GM12878 (cell line): ENCODE results near the gene DOCK2. TPM values are rescaled to one million over a fixed set of nuclear protein-coding genes. Genes with fewer than 3 reads are reported as not detected.

Experiments used
- ATAC-seq: fragments of 200-7000 bp; cut with Tn5 transposase; 3 replicates; pipeline ENCODE4 v1.9.1; 2020; ENCODE audit warnings: mild to moderate bottlenecking, moderate library complexity
- BruUV-seq: library from RNA; stranded (reverse); fragments of 400-500 nt; replicated peaks from 2 replicates; lab custom pipeline; 2021; lab: Mats Ljungman, UMichigan
- CTCF ChIA-PET: fragments of 300-600 bp; sonication (Branson Sonifier 250); formaldehyde crosslinking; extraction: SDS; loops from one replicate; lab custom pipeline; 2021; ENCODE audit warnings: inconsistent platforms; lab: Yijun Ruan, JAX
- POLR2A ChIA-PET: fragments of 350-600 bp; formaldehyde crosslinking; extraction: SDS; loops from one replicate; lab custom pipeline; 2021; ENCODE audit warnings: inconsistent platforms; lab: Charles Lee
- RAD21 ChIA-PET: fragments of 300-600 bp; sonication (Branson Sonifier 250); formaldehyde crosslinking; loops from one replicate; lab custom pipeline; 2023; ENCODE audit warnings: antibody characterized with exemption; ENCODE audit not compliant: unreplicated experiment; lab: Charles Lee
- SMC1A ChIA-PET: fragments of 300-600 bp; sonication (Branson Sonifier 250); formaldehyde crosslinking; loops from one replicate; lab custom pipeline; 2023; ENCODE audit not compliant: unreplicated experiment, uncharacterized antibody; lab: Charles Lee
- DNase-seq: peaks from one replicate; pipeline ENCODE4 v3.0.0-alpha.2; 2011; ENCODE audit warnings: low read depth, low spot score
- FAIRE-seq: peaks from 3 replicates; lab custom pipeline; 2011; peaks lifted over from hg19 to GRCh38; lab: Jason Lieb, UNC
- H2AFZ ChIP-seq: 2 replicates; pipeline ENCODE4 v1.6.0; 2011; ENCODE audit warnings: low read depth, low read length, control low read depth; ENCODE audit not compliant: control insufficient read depth
- H3K27ac ChIP-seq: 2 replicates; pipeline ENCODE4 v1.5.1; 2011; ENCODE audit warnings: control low read depth; ENCODE audit not compliant: control insufficient read depth, insufficient read depth
- H3K27me3 ChIP-seq, 2 experiments: replicated peaks in 1 of 2; 2 replicates each; pipeline versions ENCODE4 v1.6.0 to v1.6.1; 2011; ENCODE audit warnings: low read length in 1 of 2; ENCODE audit not compliant: control insufficient read depth in 2 of 2, insufficient read depth in 2 of 2
- H3K36me3 ChIP-seq, 2 experiments: 2 replicates each; pipeline ENCODE4 v1.5.1; 2011; ENCODE audit warnings: low read length in 1 of 2; ENCODE audit not compliant: control insufficient read depth in 2 of 2, insufficient read depth in 2 of 2
- H3K4me1 ChIP-seq: 2 replicates; pipeline ENCODE4 v1.6.1; 2011; ENCODE audit warnings: mild to moderate bottlenecking, low read length, moderate library complexity, mixed read lengths; ENCODE audit not compliant: control insufficient read depth, insufficient read depth
- H3K4me2 ChIP-seq: 2 replicates; pipeline ENCODE4 v1.6.0; 2011; ENCODE audit warnings: control low read depth; ENCODE audit not compliant: control insufficient read depth, insufficient read depth
- H3K4me3 ChIP-seq: fragments of 200-600 bp; sonication (generic); 2 replicates; pipeline ENCODE4 v1.5.1; 2016
- H3K79me2 ChIP-seq: 2 replicates; pipeline ENCODE4 v1.6.0; 2011; ENCODE audit warnings: low read length; ENCODE audit not compliant: control insufficient read depth, insufficient read depth
- H3K9ac ChIP-seq: 2 replicates; pipeline ENCODE4 v1.8.0; 2011; ENCODE audit warnings: low read length, control low read depth, mixed read lengths; ENCODE audit not compliant: control insufficient read depth, insufficient read depth
- H3K9me3 ChIP-seq: replicated peaks from 3 replicates; pipeline ENCODE4 v1.5.1; 2011; ENCODE audit warnings: mild to moderate bottlenecking, low read length; ENCODE audit not compliant: control insufficient read depth, insufficient read depth
- H4K20me1 ChIP-seq: 2 replicates; pipeline ENCODE4 v1.6.0; 2011; ENCODE audit not compliant: control insufficient read depth, insufficient read depth
- IKZF2 ChIP-seq, 2 experiments: fragments of 450-650 bp; IDR thresholded peaks; 2 replicates each; pipeline ENCODE4 v1.6.1; 2017; ENCODE audit warnings: mild to moderate bottlenecking in 2 of 2, moderate library complexity in 2 of 2
- KDM1A ChIP-seq: fragments of 200-600 bp; sonication (generic); IDR thresholded peaks from 2 replicates; pipeline ENCODE4 v1.6.1; 2016; ENCODE audit warnings: borderline replicate concordance
- NRF1 ChIP-seq: conservative IDR thresholded peaks from 2 replicates; pipeline ENCODE4 v1.6.1; 2011; ENCODE audit warnings: mild to moderate bottlenecking, low read depth, low read length, improper control_type of control experiment
- TCF3 ChIP-seq: IDR thresholded peaks from 2 replicates; pipeline ENCODE4 v1.6.1; 2012; ENCODE audit warnings: low read depth, mild to moderate bottlenecking, low read length, borderline replicate concordance; ENCODE audit not compliant: insufficient read depth
- ZNF622 ChIP-seq: fragments of 450-650 bp; IDR thresholded peaks from 2 replicates; pipeline ENCODE4 v1.6.1; 2017; ENCODE audit warnings: mild to moderate bottlenecking, inconsistent platforms
- WGBS: methylation state at CpG from one replicate; pipeline ENCODE4 v1.1.6; 2016; ENCODE audit warnings: low lambda C conversion rate; ENCODE audit not compliant: insufficient replicate concordance, insufficient coverage; ENCODE audit errors: missing lambda C conversion rate; 5-methylcytosine and 5-hydroxymethylcytosine counted together
- in situ Hi-C: fragments of 300-500 bp; cut with MboI; formaldehyde crosslinking; loops from 9 replicates; pipeline ENCODE4 v1.14.3; 2018; ENCODE audit warnings: mixed read lengths
- intact Hi-C: fragments of 100-400 bp; cut with micrococcal nuclease; formaldehyde crosslinking; loops from one replicate; pipeline ENCODE4 v1.14.2; 2022; ENCODE audit not compliant: unreplicated experiment
- polyA plus RNA-seq, 11 experiments: library from polyadenylated mRNA; depleted of rRNA in 4 of 11; unstranded in 6 of 11; stranded (reverse) in 5 of 11; fragments of >200 nt; fragmentation: Nextera tagmentation in 4 of 11; fragmentation: Illumina TruSeq in 1 of 11; extraction: Ambion mirVana in 4 of 11; extraction: Trizol in 1 of 11; gene quantifications; 1 replicate in 1 of 11; 2 replicates in 10 of 11; pipeline versions ENCODE4 v1.2.1 to v1.2.3, GENCODE V29; 2011 to 2016; ENCODE audit warnings: inconsistent platforms in 2 of 11, missing spikeins in 2 of 11, low read depth in 1 of 11
- total RNA-seq, 4 experiments: library from RNA; depleted of rRNA in 3 of 4; stranded (reverse); fragments of >200 nt in 3 of 4; fragmentation: Illumina TruSeq in 1 of 4; extraction: Trizol in 1 of 4; gene quantifications; 2 replicates each; pipeline versions ENCODE4 v1.2.1 to v1.2.3, GENCODE V29; 2013 to 2021
- TF ChIP-seq, protein P1 (sequence below): fragments of 450-650 bp; IDR thresholded peaks from 2 replicates; pipeline ENCODE4 v1.6.1; 2016; ENCODE audit warnings: mild to moderate bottlenecking
- TF ChIP-seq, protein P2 (sequence below): fragments of 450-650 bp; IDR thresholded peaks from 2 replicates; pipeline ENCODE4 v1.6.1; 2017; ENCODE audit warnings: mild to moderate bottlenecking, low read depth, inconsistent platforms; ENCODE audit not compliant: poor library complexity, severe bottlenecking

The DOCK2 gene
- total and polyA plus RNA-seq, 10 of the 15 experiments (the other 5 are each of a cell fraction or from before 2014, with no cell fraction given), result 34.2 to 192 (median 118) TPM

DNA sequence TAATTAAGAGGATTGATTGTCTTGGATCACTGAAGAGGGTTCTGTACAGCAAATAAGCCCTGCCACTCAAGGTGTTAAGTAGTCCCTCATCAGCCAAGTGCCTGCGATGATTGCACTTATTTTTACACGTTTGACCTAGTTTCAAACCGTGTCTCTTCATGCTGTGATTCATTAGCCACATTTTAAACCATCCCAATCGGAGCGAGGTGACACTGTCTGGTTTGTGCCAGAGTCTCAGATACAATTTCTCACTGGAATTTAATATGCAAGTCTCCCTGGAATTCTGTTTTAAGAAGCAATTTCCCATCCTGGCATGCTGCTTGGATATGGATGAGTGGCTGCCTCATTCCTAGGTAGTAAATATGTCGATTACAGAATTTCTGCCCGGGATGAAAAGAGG is 341.6 kb downstream of the DOCK2 start:
- intact Hi-C loops, result no loop called here
- ChIA-PET RAD21 (interaction anchor here (2.6 kb wide), 1 partner anchor 277 kb away, joined by 44 read pairs; no protein-coding TSS in a partner anchor), POLR2A (no interaction called here), SMC1A (interaction anchor here (2.6 to 3.0 kb wide), 3 partner anchors 173 to 277 kb away, joined by 12 to 41 read pairs (median 28); no protein-coding TSS in a partner anchor), CTCF (interaction anchor here (1.0 to 3.0 kb wide), 3 partner anchors 32 to 258 kb away, joined by 3 to 32 read pairs (median 12); no protein-coding TSS in a partner anchor)
- Histone ChIP-seq H3K36me3 (peaks cover 5 to 12% of the 10 kb centered on the region in 2 experiments), H3K9me3 (no peaks in the 10 kb centered on the region), H3K9ac (no peak overlapping the region), H3K4me2 (no peak overlapping the region), H4K20me1 (no peaks in the 10 kb centered on the region), H3K27me3 (no peaks in the 10 kb centered on the region), H3K27ac (no peak overlapping the region), H3K4me3 (no peak overlapping the region), H3K4me1 (peaks cover 4% of the 10 kb centered on the region; the same call in 1 of the 2 replicates), H2AFZ (no peak overlapping the region), H3K79me2 (no peaks in the 10 kb centered on the region)
- ATAC-seq (no peak), DNase-seq (no peak), FAIRE-seq (no peak)
- WGBS, result 65% methylated on average over 7 of the region's 7 CpGs
- in situ Hi-C loops, result no loop called here
- TF ChIP-seq TCF3, result no peak
- TF ChIP-seq, protein P1, sequence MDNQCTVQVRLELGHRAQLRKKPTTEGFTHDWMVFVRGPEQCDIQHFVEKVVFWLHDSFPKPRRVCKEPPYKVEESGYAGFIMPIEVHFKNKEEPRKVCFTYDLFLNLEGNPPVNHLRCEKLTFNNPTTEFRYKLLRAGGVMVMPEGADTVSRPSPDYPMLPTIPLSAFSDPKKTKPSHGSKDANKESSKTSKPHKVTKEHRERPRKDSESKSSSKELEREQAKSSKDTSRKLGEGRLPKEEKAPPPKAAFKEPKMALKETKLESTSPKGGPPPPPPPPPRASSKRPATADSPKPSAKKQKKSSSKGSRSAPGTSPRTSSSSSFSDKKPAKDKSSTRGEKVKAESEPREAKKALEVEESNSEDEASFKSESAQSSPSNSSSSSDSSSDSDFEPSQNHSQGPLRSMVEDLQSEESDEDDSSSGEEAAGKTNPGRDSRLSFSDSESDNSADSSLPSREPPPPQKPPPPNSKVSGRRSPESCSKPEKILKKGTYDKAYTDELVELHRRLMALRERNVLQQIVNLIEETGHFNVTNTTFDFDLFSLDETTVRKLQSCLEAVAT, result no peak
- no TSS peak for BruUV-seq

DNA sequence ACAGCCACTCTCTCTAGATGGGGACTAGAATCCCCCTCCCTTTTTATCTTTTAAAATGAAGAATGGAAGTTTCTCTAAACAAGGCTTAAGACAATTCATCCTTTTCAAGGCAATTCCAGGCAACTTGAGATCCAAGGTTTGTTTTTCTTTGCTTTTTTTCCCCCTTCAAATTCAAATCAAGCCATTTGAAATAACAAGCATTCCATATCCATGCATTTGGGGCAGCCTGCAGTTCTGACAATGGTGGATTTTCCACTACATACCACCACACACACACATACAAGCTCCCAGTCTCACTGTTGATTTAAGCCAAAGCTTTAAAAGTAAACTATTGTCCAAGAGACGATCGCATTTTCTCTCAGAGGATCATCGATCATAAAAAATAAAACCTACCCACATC is 342.8 kb downstream of the DOCK2 start:
- ChIA-PET CTCF (interaction anchor here (0.6 to 3.0 kb wide), 46 partner anchors 8 to 574 kb away, joined by 3 to 73 read pairs (median 4); no protein-coding TSS in a partner anchor), SMC1A (interaction anchor here (0.5 to 3.0 kb wide), 24 partner anchors 8 to 309 kb away, joined by 3 to 41 read pairs (median 4); no protein-coding TSS in a partner anchor), POLR2A (interaction anchor here (1.3 kb wide), 1 partner anchor 141 kb away, joined by 3 read pairs; no protein-coding TSS in a partner anchor), RAD21 (interaction anchor here (0.8 to 2.6 kb wide), 19 partner anchors 8 to 321 kb away, joined by 3 to 44 read pairs (median 4); no protein-coding TSS in a partner anchor)
- Histone ChIP-seq H3K27ac (no peak overlapping the region), H3K36me3 (peaks cover 6 to 13% of the 10 kb centered on the region in 2 experiments), H3K4me3 (no peak overlapping the region), H3K4me1 (peaks cover 4% of the 10 kb centered on the region; the same call in 1 of the 2 replicates), H3K4me2 (no peak overlapping the region), H3K79me2 (no peaks in the 10 kb centered on the region), H3K9me3 (no peaks in the 10 kb centered on the region), H3K27me3 (no peaks in the 10 kb centered on the region), H4K20me1 (no peaks in the 10 kb centered on the region), H3K9ac (no peak overlapping the region), H2AFZ (no peak overlapping the region)
- no peak for DNase-seq
- in situ Hi-C loops, result loop anchor here (5.0 kb wide), 1 partner anchor 283 kb away; no protein-coding TSS in a partner anchor
- no peak for ATAC-seq
- no TSS peak for BruUV-seq
- FAIRE-seq, result no peak
- intact Hi-C loops, result loop anchor here (1.0 kb wide), 1 partner anchor 279 kb away; no protein-coding TSS in a partner anchor
- 100% methylated on average over 3 of the region's 3 CpGs for WGBS
- no peak for TF ChIP-seq IKZF2 (IDR thresholded peaks at IDR 0.05)
- TF ChIP-seq, protein P2, sequence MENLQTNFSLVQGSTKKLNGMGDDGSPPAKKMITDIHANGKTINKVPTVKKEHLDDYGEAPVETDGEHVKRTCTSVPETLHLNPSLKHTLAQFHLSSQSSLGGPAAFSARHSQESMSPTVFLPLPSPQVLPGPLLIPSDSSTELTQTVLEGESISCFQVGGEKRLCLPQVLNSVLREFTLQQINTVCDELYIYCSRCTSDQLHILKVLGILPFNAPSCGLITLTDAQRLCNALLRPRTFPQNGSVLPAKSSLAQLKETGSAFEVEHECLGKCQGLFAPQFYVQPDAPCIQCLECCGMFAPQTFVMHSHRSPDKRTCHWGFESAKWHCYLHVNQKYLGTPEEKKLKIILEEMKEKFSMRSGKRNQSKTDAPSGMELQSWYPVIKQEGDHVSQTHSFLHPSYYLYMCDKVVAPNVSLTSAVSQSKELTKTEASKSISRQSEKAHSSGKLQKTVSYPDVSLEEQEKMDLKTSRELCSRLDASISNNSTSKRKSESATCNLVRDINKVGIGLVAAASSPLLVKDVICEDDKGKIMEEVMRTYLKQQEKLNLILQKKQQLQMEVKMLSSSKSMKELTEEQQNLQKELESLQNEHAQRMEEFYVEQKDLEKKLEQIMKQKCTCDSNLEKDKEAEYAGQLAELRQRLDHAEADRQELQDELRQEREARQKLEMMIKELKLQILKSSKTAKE, result no peak
- no peak for TF ChIP-seq KDM1A
- no peak for TF ChIP-seq NRF1
- no peak for TF ChIP-seq ZNF622
